GM12878 (cell line): ENCODE results near the gene ZCCHC2. TPM values are rescaled to one million over a fixed set of nuclear protein-coding genes. Genes with fewer than 3 reads are reported as not detected.

ENCODE experiments used
- ATAC-seq: fragments of 200-7000 bp; cut with Tn5 transposase; 3 replicates; pipeline ENCODE4 v1.9.1; 2020; ENCODE audit warnings: mild to moderate bottlenecking, moderate library complexity
- BruUV-seq: library from RNA; stranded (reverse); fragments of 400-500 nt; replicated peaks from 2 replicates; lab custom pipeline; 2021; lab: Mats Ljungman, UMichigan
- CTCF ChIA-PET: fragments of 300-600 bp; sonication (Branson Sonifier 250); formaldehyde crosslinking; extraction: SDS; loops from one replicate; lab custom pipeline; 2021; ENCODE audit warnings: inconsistent platforms; lab: Yijun Ruan, JAX
- POLR2A ChIA-PET: fragments of 350-600 bp; formaldehyde crosslinking; extraction: SDS; loops from one replicate; lab custom pipeline; 2021; ENCODE audit warnings: inconsistent platforms; lab: Charles Lee
- RAD21 ChIA-PET: fragments of 300-600 bp; sonication (Branson Sonifier 250); formaldehyde crosslinking; loops from one replicate; lab custom pipeline; 2023; ENCODE audit warnings: antibody characterized with exemption; ENCODE audit not compliant: unreplicated experiment; lab: Charles Lee
- SMC1A ChIA-PET: fragments of 300-600 bp; sonication (Branson Sonifier 250); formaldehyde crosslinking; loops from one replicate; lab custom pipeline; 2023; ENCODE audit not compliant: unreplicated experiment, uncharacterized antibody; lab: Charles Lee
- DNase-seq: peaks from one replicate; pipeline ENCODE4 v3.0.0-alpha.2; 2011; ENCODE audit warnings: low read depth, low spot score
- FAIRE-seq: peaks from 3 replicates; lab custom pipeline; 2011; peaks lifted over from hg19 to GRCh38; lab: Jason Lieb, UNC
- H2AFZ ChIP-seq: 2 replicates; pipeline ENCODE4 v1.6.0; 2011; ENCODE audit warnings: low read depth, low read length, control low read depth; ENCODE audit not compliant: control insufficient read depth
- H3K27ac ChIP-seq: 2 replicates; pipeline ENCODE4 v1.5.1; 2011; ENCODE audit warnings: control low read depth; ENCODE audit not compliant: control insufficient read depth, insufficient read depth
- H3K27me3 ChIP-seq, 2 experiments: replicated peaks in 1 of 2; 2 replicates each; pipeline versions ENCODE4 v1.6.0 to v1.6.1; 2011; ENCODE audit warnings: low read length in 1 of 2; ENCODE audit not compliant: control insufficient read depth in 2 of 2, insufficient read depth in 2 of 2
- H3K36me3 ChIP-seq, 2 experiments: 2 replicates each; pipeline ENCODE4 v1.5.1; 2011; ENCODE audit warnings: low read length in 1 of 2; ENCODE audit not compliant: control insufficient read depth in 2 of 2, insufficient read depth in 2 of 2
- H3K4me1 ChIP-seq: 2 replicates; pipeline ENCODE4 v1.6.1; 2011; ENCODE audit warnings: mild to moderate bottlenecking, low read length, moderate library complexity, mixed read lengths; ENCODE audit not compliant: control insufficient read depth, insufficient read depth
- H3K4me2 ChIP-seq: 2 replicates; pipeline ENCODE4 v1.6.0; 2011; ENCODE audit warnings: control low read depth; ENCODE audit not compliant: control insufficient read depth, insufficient read depth
- H3K4me3 ChIP-seq: fragments of 200-600 bp; sonication (generic); 2 replicates; pipeline ENCODE4 v1.5.1; 2016
- H3K79me2 ChIP-seq: 2 replicates; pipeline ENCODE4 v1.6.0; 2011; ENCODE audit warnings: low read length; ENCODE audit not compliant: control insufficient read depth, insufficient read depth
- H3K9ac ChIP-seq: 2 replicates; pipeline ENCODE4 v1.8.0; 2011; ENCODE audit warnings: low read length, control low read depth, mixed read lengths; ENCODE audit not compliant: control insufficient read depth, insufficient read depth
- H3K9me3 ChIP-seq: replicated peaks from 3 replicates; pipeline ENCODE4 v1.5.1; 2011; ENCODE audit warnings: mild to moderate bottlenecking, low read length; ENCODE audit not compliant: control insufficient read depth, insufficient read depth
- H4K20me1 ChIP-seq: 2 replicates; pipeline ENCODE4 v1.6.0; 2011; ENCODE audit not compliant: control insufficient read depth, insufficient read depth
- FOS ChIP-seq: IDR thresholded peaks from 3 replicates; pipeline ENCODE4 v1.6.1; 2011; ENCODE audit warnings: borderline replicate concordance; ENCODE audit not compliant: insufficient read length; ENCODE audit errors: extremely low read depth
- HSF1 ChIP-seq: fragments of 150-350 bp; IDR thresholded peaks from 2 replicates; pipeline ENCODE4 v1.6.1; 2014; ENCODE audit warnings: mild to moderate bottlenecking, low read depth, low read length
- IKZF2 ChIP-seq, 2 experiments: fragments of 450-650 bp; IDR thresholded peaks; 2 replicates each; pipeline ENCODE4 v1.6.1; 2017; ENCODE audit warnings: mild to moderate bottlenecking in 2 of 2, moderate library complexity in 2 of 2
- LARP7 ChIP-seq: fragments of 450-650 bp; IDR thresholded peaks from 2 replicates; pipeline ENCODE4 v1.6.1; 2017; ENCODE audit warnings: mild to moderate bottlenecking
- NFYB ChIP-seq: IDR thresholded peaks from 2 replicates; pipeline ENCODE4 v1.6.1; 2011; ENCODE audit warnings: low read depth, mild to moderate bottlenecking, low read length, improper control_type of control experiment, moderate library complexity; ENCODE audit not compliant: insufficient read depth
- USF2 ChIP-seq: IDR thresholded peaks from 2 replicates; pipeline ENCODE4 v1.6.1; 2011; ENCODE audit warnings: low read depth, low read length, improper control_type of control experiment, borderline replicate concordance
- WGBS: methylation state at CpG from one replicate; pipeline ENCODE4 v1.1.6; 2016; ENCODE audit warnings: low lambda C conversion rate; ENCODE audit not compliant: insufficient replicate concordance, insufficient coverage; ENCODE audit errors: missing lambda C conversion rate; 5-methylcytosine and 5-hydroxymethylcytosine counted together
- in situ Hi-C: fragments of 300-500 bp; cut with MboI; formaldehyde crosslinking; loops from 9 replicates; pipeline ENCODE4 v1.14.3; 2018; ENCODE audit warnings: mixed read lengths
- intact Hi-C: fragments of 100-400 bp; cut with micrococcal nuclease; formaldehyde crosslinking; loops from one replicate; pipeline ENCODE4 v1.14.2; 2022; ENCODE audit not compliant: unreplicated experiment
- polyA plus RNA-seq, 11 experiments: library from polyadenylated mRNA; depleted of rRNA in 4 of 11; unstranded in 6 of 11; stranded (reverse) in 5 of 11; fragments of >200 nt; fragmentation: Nextera tagmentation in 4 of 11; fragmentation: Illumina TruSeq in 1 of 11; extraction: Ambion mirVana in 4 of 11; extraction: Trizol in 1 of 11; gene quantifications; 1 replicate in 1 of 11; 2 replicates in 10 of 11; pipeline versions ENCODE4 v1.2.1 to v1.2.3, GENCODE V29; 2011 to 2016; ENCODE audit warnings: inconsistent platforms in 2 of 11, missing spikeins in 2 of 11, low read depth in 1 of 11
- total RNA-seq, 4 experiments: library from RNA; depleted of rRNA in 3 of 4; stranded (reverse); fragments of >200 nt in 3 of 4; fragmentation: Illumina TruSeq in 1 of 4; extraction: Trizol in 1 of 4; gene quantifications; 2 replicates each; pipeline versions ENCODE4 v1.2.1 to v1.2.3, GENCODE V29; 2013 to 2021

ZCCHC2 gene
- total and polyA plus RNA-seq, 10 of the 15 experiments (the other 5 are each of a cell fraction or from before 2014, with no cell fraction given): 1.7 to 17.4 (median 8.6) TPM

GRCh38 chr18:62621546-62621945, 98.7 kb downstream of the ZCCHC2 start:
- ATAC-seq (no peak), FAIRE-seq (no peak), DNase-seq (no peak)
- no peak for TF ChIP-seq LARP7
- no peak for TF ChIP-seq HSF1
- no peak for TF ChIP-seq FOS
- no peak for TF ChIP-seq USF2
- TF ChIP-seq IKZF2 (IDR thresholded peaks at IDR 0.05): no peak
- TF ChIP-seq NFYB: no peak
- Histone ChIP-seq H3K9ac (no peak overlapping the region), H3K9me3 (no peaks in the 10 kb centered on the region), H4K20me1 (no peaks in the 10 kb centered on the region), H3K4me3 (no peak overlapping the region), H3K27me3 (no peaks in the 10 kb centered on the region), H3K4me2 (no peak overlapping the region), H3K36me3 (no peaks in the 10 kb centered on the region), H3K4me1 (no peaks in the 10 kb centered on the region), H3K79me2 (no peaks in the 10 kb centered on the region), H3K27ac (no peak overlapping the region), H2AFZ (no peak overlapping the region)
- intact Hi-C loops (no loop called here), in situ Hi-C loops (no loop called here)
- CTCF ChIA-PET: no interaction called here
- WGBS: 79% methylated on average over 12 of the region's 12 CpGs
- BruUV-seq: no TSS peak
- RAD21 ChIA-PET: no interaction called here
- SMC1A ChIA-PET: no interaction called here
- POLR2A ChIA-PET: no interaction called here
